ENCODE data around the gene TNIK.

DNA sequence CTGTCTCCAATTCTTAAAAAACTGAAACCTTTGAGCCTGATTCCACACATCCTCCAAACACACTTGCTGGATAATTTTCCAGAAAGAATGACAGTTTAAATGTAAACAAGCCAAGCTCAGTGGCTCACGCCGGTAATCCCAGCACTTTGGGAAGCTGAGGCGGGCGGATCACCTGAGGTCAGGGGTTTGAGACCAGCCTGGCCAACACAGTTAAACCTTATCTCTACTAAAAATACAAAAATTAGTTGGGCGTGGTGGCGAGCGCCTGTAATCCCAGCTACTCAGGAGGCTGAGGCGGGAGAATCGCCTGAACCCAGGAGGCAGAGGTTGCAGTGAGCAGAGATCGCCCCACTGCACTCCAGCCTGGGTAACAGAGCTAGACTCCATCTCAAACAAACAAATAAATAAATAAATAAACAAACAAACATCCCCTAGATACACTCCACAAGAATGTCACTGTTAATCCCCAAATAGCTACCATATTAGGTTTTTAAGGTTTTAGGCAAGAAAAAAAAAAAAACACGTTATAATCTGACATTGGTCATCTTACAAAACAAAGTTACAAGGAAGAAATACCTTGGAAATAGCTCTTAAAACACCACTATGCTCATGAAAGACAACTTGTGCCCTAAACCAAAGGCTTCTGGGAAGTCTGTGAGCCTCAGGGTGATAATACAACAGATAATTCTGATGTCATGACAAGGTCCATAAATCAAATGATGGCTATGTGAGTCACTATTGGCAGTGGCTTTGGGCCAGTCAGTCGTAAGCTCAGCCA lies 13.2 kb downstream of the TNIK start:
- TF ChIP-seq, protein P1, sequence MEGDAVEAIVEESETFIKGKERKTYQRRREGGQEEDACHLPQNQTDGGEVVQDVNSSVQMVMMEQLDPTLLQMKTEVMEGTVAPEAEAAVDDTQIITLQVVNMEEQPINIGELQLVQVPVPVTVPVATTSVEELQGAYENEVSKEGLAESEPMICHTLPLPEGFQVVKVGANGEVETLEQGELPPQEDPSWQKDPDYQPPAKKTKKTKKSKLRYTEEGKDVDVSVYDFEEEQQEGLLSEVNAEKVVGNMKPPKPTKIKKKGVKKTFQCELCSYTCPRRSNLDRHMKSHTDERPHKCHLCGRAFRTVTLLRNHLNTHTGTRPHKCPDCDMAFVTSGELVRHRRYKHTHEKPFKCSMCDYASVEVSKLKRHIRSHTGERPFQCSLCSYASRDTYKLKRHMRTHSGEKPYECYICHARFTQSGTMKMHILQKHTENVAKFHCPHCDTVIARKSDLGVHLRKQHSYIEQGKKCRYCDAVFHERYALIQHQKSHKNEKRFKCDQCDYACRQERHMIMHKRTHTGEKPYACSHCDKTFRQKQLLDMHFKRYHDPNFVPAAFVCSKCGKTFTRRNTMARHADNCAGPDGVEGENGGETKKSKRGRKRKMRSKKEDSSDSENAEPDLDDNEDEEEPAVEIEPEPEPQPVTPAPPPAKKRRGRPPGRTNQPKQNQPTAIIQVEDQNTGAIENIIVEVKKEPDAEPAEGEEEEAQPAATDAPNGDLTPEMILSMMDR (IDR thresholded peaks at IDR 0.05), result no peak
- TF ChIP-seq RFX5 (IDR thresholded peaks at IDR 0.05; ENCODE audit: low read length), result no peak
- no peak for TF ChIP-seq MXI1 (IDR thresholded peaks at IDR 0.05; ENCODE audit: low read depth, low read length)
- no peak for TF ChIP-seq RAD21 (IDR thresholded peaks at IDR 0.05; ENCODE audit: low read length)
- no peak for TF ChIP-seq RCOR1 (IDR thresholded peaks at IDR 0.05; ENCODE audit: low read length)
- TF ChIP-seq TAF1 (IDR thresholded peaks at IDR 0.05; ENCODE audit: borderline replicate concordance, low read depth, low read length), result no peak
- no peak for TF ChIP-seq ELF1 (IDR thresholded peaks at IDR 0.05)
- peak; percentile 72; the same call in 1 of the 2 replicates for TF ChIP-seq POLR2AphosphoS5 (IDR thresholded peaks at IDR 0.05; ENCODE audit: low read depth, low read length)
- TF ChIP-seq CHD2 (IDR thresholded peaks at IDR 0.05; ENCODE audit: low read length, partially characterized antibody), result no peak
